ENCODE measurements around the gene ARHGAP24.

Gene ARHGAP24

DNA sequence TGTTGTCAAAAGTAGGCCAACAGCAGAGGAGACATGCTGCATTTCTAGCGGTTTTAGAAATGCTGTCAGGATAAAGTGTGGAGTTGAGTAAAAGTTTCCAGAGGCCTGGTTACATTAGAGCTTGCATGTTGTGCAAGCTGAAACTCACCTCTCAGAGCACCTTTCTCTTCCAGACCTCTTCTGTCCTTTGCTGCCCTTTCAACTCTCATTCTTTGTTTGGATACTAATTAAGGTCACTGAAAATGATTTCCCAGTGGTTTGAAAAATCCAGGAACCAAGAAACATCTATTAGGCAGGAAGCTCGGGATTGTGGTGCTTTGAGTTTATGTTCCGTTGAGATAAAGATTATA is 458.3 kb downstream of the ARHGAP24 start:
- Histone ChIP-seq H3K9me2 (replicated peaks; ENCODE audit: insufficient read depth, low read length) (no peaks in the 10 kb centered on the region), H3K4me3 (ENCODE audit: low read length) (no peak overlapping the region), H3K36me3 (replicated peaks; ENCODE audit: insufficient read depth, low read length) (no peaks in the 10 kb centered on the region), H3K4me2 (ENCODE audit: low read depth, low read length) (no peak overlapping the region), H2AFZ (ENCODE audit: low read length) (no peak overlapping the region), H3K27ac (ENCODE audit: low read length) (no peak overlapping the region), H3K79me2 (ENCODE audit: low read length) (no peaks in the 10 kb centered on the region), H4K20me1 (ENCODE audit: insufficient read depth, low read length) (no peaks in the 10 kb centered on the region), H3K4me1 (ENCODE audit: low read length) (no peaks in the 10 kb centered on the region), H3K9ac (ENCODE audit: low read length) (no peak overlapping the region), H3K27me3 (replicated peaks; ENCODE audit: insufficient read depth, low read length) (no peaks in the 10 kb centered on the region), H3F3A (ENCODE audit: insufficient read depth, low read length) (no peaks in the 10 kb centered on the region), H3K9me3 (replicated peaks; ENCODE audit: insufficient read depth, low read length) (no peaks in the 10 kb centered on the region)
- DNase-seq, result no peak
- TF ChIP-seq EZH2phosphoT487 (IDR thresholded peaks at IDR 0.05; ENCODE audit: low read length) (no peak), EZH2 (optimal IDR thresholded peaks at IDR 0.05; ENCODE audit: low read depth, low read length) (no peak)
- TF ChIP-seq, protein P1, sequence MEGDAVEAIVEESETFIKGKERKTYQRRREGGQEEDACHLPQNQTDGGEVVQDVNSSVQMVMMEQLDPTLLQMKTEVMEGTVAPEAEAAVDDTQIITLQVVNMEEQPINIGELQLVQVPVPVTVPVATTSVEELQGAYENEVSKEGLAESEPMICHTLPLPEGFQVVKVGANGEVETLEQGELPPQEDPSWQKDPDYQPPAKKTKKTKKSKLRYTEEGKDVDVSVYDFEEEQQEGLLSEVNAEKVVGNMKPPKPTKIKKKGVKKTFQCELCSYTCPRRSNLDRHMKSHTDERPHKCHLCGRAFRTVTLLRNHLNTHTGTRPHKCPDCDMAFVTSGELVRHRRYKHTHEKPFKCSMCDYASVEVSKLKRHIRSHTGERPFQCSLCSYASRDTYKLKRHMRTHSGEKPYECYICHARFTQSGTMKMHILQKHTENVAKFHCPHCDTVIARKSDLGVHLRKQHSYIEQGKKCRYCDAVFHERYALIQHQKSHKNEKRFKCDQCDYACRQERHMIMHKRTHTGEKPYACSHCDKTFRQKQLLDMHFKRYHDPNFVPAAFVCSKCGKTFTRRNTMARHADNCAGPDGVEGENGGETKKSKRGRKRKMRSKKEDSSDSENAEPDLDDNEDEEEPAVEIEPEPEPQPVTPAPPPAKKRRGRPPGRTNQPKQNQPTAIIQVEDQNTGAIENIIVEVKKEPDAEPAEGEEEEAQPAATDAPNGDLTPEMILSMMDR (IDR thresholded peaks at IDR 0.05; ENCODE audit: low read length), result no peak

DNA sequence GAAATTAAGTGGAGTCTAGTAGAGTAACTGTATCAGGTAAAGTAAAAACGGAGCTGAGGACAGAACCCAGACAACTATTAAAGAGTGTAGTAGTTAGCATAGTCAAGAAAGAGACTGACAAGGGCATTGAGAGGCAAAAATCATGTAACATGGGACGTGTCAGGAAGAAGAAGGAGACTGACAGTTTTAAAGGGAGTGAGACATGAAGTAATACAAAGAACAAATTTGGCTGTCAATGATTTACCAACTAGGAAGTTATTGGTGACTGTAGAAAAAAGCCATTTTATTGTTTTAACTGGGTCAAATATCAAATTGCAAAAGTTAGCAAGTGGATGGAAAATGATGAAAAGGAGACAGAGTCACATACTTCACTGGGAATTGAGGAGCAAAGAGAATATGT is 462.6 kb downstream of the ARHGAP24 start:
- Histone ChIP-seq H3K27ac (ENCODE audit: low read length) (no peak overlapping the region), H3K4me3 (ENCODE audit: low read length) (no peak overlapping the region), H3K9ac (ENCODE audit: low read length) (no peak overlapping the region), H3K9me3 (replicated peaks; ENCODE audit: insufficient read depth, low read length) (no peaks in the 10 kb centered on the region), H3K27me3 (replicated peaks; ENCODE audit: insufficient read depth, low read length) (no peaks in the 10 kb centered on the region), H3F3A (ENCODE audit: insufficient read depth, low read length) (no peaks in the 10 kb centered on the region), H3K36me3 (replicated peaks; ENCODE audit: insufficient read depth, low read length) (no peaks in the 10 kb centered on the region), H4K20me1 (ENCODE audit: insufficient read depth, low read length) (no peaks in the 10 kb centered on the region), H3K4me2 (ENCODE audit: low read depth, low read length) (no peak overlapping the region), H3K4me1 (ENCODE audit: low read length) (no peaks in the 10 kb centered on the region), H3K79me2 (ENCODE audit: low read length) (no peaks in the 10 kb centered on the region), H2AFZ (ENCODE audit: low read length) (no peak overlapping the region), H3K9me2 (replicated peaks; ENCODE audit: insufficient read depth, low read length) (no peaks in the 10 kb centered on the region)
- no peak for TF ChIP-seq EZH2 (optimal IDR thresholded peaks at IDR 0.05; ENCODE audit: low read depth, low read length)
- no peak for TF ChIP-seq EZH2phosphoT487 (IDR thresholded peaks at IDR 0.05; ENCODE audit: low read length)
- TF ChIP-seq, protein P1 (IDR thresholded peaks at IDR 0.05; ENCODE audit: low read length), result no peak
- DNase-seq, result no peak

DNA sequence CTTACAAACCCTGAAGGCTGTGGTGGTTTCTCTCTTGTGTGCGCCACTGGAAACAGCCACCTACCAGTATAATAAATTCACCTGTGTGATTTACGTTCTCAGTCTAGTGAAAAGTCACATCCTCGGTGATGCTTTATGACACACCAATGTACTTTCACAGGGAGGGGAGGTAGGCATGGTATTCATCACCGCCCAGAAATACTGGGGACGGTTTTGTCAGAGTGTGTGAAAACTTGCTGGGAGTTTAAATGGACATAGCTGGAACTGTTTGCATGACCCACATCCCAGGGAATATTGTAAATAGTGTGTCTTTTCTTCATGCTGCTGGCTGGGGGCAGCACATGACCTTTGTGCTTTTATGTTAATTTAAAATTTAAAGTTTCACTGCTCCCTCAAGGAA is 463.1 kb downstream of the ARHGAP24 start:
- no peaks in the 10 kb centered on the region for H3K79me2 ChIP-seq (ENCODE audit: low read length)
- no peaks in the 10 kb centered on the region for H3K9me3 ChIP-seq (replicated peaks; ENCODE audit: insufficient read depth, low read length)
- H3K9ac ChIP-seq (ENCODE audit: low read length), result no peak overlapping the region
- H2AFZ ChIP-seq (ENCODE audit: low read length), result no peak overlapping the region
- no peaks in the 10 kb centered on the region for H3K27me3 ChIP-seq (replicated peaks; ENCODE audit: insufficient read depth, low read length)
- DNase-seq, result no peak
- no peaks in the 10 kb centered on the region for H4K20me1 ChIP-seq (ENCODE audit: insufficient read depth, low read length)
- H3K4me3 ChIP-seq (ENCODE audit: low read length), result no peak overlapping the region
- H3K36me3 ChIP-seq (replicated peaks; ENCODE audit: insufficient read depth, low read length), result no peaks in the 10 kb centered on the region
- no peaks in the 10 kb centered on the region for H3K9me2 ChIP-seq (replicated peaks; ENCODE audit: insufficient read depth, low read length)
- no peaks in the 10 kb centered on the region for H3F3A ChIP-seq (ENCODE audit: insufficient read depth, low read length)
- no peak overlapping the region for H3K4me2 ChIP-seq (ENCODE audit: low read depth, low read length)
- H3K4me1 ChIP-seq (ENCODE audit: low read length), result no peaks in the 10 kb centered on the region
- H3K27ac ChIP-seq (ENCODE audit: low read length), result no peak overlapping the region
- TF ChIP-seq, protein P1 (IDR thresholded peaks at IDR 0.05; ENCODE audit: low read length), result no peak
- no peak for TF ChIP-seq EZH2 (optimal IDR thresholded peaks at IDR 0.05; ENCODE audit: low read depth, low read length)
- TF ChIP-seq EZH2phosphoT487 (IDR thresholded peaks at IDR 0.05; ENCODE audit: low read length), result no peak

Data from MM.1S (cell line).